RPMI8226 (cell line): ENCODE measurements around the gene UTS2B.
A peak's percentile ranks its signal among the peaks of the same experiment; 100 is the strongest.

ENCODE experiments used
- DNase-seq: peaks from one replicate; pipeline ENCODE4 v3.0.0-alpha.2; 2015

The UTS2B gene

DNA sequence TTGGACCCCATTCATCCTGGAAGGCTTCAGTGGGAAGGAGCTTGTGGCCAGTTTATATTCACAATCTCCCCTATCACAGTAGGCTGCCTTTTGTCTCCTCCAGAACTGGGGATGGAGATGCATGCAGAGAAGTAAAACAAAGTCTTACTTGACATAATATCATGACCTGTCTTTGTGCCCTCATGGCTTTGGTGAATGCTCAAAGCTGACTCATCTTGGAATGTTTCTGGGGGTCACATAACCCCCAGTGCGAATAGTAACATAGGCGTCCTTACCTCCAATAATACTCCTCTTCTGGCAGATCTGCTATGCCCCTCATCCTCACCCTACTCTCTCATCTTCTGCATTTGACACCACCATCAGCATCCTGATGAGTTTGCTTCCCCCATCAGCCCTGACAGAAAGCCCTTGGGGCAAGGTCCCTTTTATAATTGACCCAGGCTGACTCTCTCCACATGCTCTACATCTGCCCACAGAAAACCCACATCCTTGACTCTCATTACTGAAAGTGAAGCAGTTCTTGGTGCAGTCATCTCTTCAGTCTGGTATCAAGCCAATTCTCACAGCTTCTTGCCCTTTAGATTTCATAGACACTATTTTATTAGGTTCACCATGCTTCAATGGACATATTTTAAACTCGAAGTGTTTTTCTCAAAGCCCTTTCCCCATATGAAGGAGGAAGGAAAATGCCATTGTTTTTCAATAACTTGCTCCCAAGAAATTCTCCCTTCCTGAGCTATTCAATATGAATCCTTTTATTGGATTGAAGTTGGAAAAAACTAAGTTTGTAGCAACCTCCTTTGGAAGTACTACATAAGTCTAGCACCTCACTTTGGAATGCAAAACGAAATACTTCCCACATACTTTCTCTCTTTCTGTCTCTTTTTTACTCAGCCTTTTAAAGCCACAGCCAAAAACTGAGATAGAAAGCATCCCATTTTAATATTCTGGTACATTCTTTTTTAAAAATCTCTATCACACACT is 94.7 kb downstream of the UTS2B start:
- peak; percentile 70 for DNase-seq

DNA sequence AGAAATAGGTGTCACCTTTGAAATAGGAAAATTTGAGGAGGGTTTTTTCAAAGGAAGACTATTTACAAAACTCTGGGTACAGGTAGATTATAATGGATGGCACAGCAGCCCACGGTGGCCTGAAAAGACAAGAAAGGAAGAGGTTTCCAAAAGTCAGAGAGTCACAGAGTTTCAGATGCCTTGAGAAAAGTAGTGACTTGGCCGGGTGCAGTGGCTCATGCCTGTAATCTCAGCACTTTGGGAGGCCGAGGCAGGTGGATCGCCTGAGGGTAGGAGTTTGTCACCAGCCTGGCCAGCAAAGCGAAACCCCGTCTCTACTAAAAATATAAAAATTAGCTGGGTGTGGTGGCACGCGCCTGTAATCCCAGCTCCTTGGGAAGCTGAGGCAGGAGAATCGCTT is 96.1 kb downstream of the UTS2B start:
- DNase-seq = peak; percentile 73

DNA sequence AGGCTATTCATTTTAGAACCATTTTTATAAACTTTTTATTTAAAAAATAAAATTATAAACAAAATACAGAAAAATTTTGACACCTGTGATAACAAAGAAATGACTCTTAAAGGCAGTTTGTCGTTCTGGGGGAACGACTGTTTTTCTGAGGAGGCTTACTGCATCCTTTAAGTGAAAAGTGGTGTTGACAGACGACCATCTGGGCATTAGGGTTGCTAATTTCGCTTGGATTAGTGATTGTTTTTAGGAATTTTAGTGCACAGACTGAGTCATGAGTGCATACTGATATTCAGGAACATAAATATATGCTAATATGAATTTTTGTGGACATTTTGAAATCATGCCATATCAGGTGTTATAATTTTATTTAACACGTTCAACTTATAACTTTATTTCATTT is 102.8 kb downstream of the UTS2B start:
- no peak for DNase-seq

DNA sequence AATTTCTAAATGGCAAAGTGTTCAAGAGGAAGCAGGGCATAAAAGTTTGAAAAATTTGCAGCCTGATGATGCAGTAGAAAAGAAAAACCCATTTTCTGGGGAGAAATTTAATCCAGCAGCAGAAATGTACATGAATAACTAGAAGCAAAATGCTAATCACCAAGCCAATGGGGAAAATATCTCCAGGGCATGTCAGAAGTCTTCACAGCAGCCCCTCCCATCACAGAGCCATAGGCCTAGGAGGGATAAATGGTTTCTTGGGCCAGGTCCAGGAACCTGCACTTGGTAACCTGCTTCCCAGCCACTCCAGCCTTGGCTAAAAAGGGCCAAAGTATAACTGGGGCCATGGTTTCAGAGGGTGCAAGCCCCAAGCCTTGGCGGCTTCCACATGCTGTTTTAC is 108.7 kb downstream of the UTS2B start:
- no peak for DNase-seq

DNA sequence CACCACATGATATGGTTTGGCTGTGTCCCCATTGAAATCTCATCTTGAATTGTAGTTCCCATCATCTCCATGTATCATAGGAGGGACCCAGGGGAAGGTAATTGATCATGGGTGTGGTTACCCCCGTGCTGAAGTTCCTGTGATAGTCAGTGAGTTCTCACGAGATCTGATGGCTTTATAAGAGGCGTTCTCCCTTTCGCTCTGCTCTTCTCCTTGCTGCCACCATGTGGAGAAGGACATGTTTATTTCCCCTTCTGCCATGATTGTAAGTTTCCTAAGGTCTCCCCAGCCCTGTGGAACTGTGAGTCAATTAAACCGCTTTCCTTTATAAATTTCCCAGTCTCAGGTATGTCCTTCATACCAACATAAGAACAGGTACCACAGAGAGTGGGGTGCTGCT is 109.4 kb downstream of the UTS2B start:
- DNase-seq = no peak

DNA sequence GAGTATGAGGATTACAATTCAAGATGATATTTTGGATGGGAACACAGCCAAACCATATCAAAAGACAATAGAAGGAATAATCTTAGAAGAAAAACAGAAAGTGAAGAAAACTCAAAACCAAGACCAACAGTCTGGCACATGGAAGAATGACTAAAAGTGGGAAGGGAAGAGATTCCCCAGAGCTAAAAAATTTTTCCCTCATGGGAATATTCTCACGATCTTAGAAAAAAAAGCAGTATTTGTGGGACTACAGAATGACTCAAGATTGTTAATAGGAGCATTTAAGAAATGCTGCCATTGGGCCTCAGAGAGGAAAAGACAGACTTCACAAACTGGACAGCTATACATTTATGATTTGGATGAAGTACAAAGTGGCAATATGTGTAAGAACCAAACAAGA is 113.0 kb downstream of the UTS2B start:
- DNase-seq = no peak
